Measurements from ENCODE around the gene CABLES2.

- no peak for TF ChIP-seq MAX (IDR thresholded peaks at IDR 0.05)
- no peak for TF ChIP-seq USF2 (IDR thresholded peaks at IDR 0.05)
- no peak for TF ChIP-seq POLR2A (IDR thresholded peaks at IDR 0.05; ENCODE audit: low read length)
- TF ChIP-seq CTCF (IDR thresholded peaks at IDR 0.05) = no peak
- TF ChIP-seq CEBPB (IDR thresholded peaks at IDR 0.05) = no peak
- TF ChIP-seq ESRRA (IDR thresholded peaks at IDR 0.05; ENCODE audit: borderline replicate concordance, low read length) = no peak
- TF ChIP-seq FOXS1 (CRISPR knock-in tag; IDR thresholded peaks at IDR 0.05) = no peak
- TF ChIP-seq PBX3 (IDR thresholded peaks at IDR 0.05) = no peak
- no peak for TF ChIP-seq CHD2 (IDR thresholded peaks at IDR 0.05; ENCODE audit: low read length, partially characterized antibody)
These were observed 6.0 kb upstream of the CABLES2 start for GRCh38 chr20:62413025-62413570.
